Stimulated activated naive CD8-positive, alpha-beta T cell treated with anti-CD3 and anti-CD28 coated beads, Interleukin-15, Interleukin-2, amounts not matched to agents 100 ng/mL and 50 ng/mL, for 24 hours (primary cell): Measurements from ENCODE around the gene PPIL6.

Experiments used
- H3K27ac Mint-ChIP-seq: one replicate; pipeline ENCODE4 v1.8.0; 2021; ENCODE audit warnings: mild to moderate bottlenecking, mixed read lengths
- H3K27me3 Mint-ChIP-seq: one replicate; pipeline ENCODE4 v1.8.0; 2021; ENCODE audit warnings: mixed read lengths
- H3K36me3 Mint-ChIP-seq: one replicate; pipeline ENCODE4 v1.8.0; 2021; ENCODE audit warnings: low read depth, mixed read lengths
- H3K4me1 Mint-ChIP-seq: one replicate; pipeline ENCODE4 v1.8.0; 2021; ENCODE audit warnings: low read depth, mixed read lengths
- H3K4me3 Mint-ChIP-seq: one replicate; pipeline ENCODE4 v1.8.0; 2021; ENCODE audit warnings: mild to moderate bottlenecking, mixed read lengths
- H3K9me3 Mint-ChIP-seq: one replicate; pipeline ENCODE4 v1.8.0; 2021; ENCODE audit warnings: mixed read lengths

Gene PPIL6

DNA sequence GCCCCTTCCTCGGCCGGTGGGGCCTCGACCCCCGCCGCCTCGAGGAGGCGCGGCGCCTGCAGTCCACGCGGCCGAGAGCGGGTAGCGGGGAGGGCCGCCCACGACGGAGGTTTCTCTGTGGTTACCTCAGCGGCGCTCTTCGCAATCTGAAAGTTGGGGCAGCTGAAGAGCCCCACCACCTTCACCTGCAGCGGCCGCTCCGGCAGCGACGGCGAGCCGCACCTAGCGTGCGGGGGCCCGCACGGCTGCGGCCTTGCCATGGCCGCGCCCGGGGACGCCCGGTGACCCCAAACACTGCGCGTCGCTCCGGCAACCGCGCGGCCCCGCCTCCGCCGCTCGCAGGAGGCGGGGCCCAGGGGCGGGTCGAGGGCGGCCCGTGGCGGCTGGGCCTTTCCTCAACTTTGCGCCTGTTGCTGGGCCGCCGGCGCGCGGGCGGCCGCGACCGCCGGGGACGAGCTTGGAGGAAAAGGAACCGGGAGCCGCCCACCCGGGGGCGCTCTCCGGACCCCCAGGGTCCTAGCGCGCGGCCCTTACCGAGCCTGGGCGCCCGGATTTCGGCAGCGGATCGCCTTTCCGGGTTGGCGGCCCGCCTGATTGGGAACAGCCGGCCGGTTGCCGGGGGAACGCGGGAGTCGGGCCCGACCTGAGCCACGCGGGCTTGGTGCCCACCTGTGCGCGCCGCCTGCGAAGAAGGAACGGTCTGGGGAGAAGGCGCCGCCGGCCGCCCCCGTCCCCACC is at the start of gene PPIL6, which contains the start of gene SMPD2:
Gene PPIL6 (minus strand): TSS at position 298 of the 738 bp plus-strand sequence. CDS start 38 bp downstream, at position 260.
Gene SMPD2 (plus strand): TSS at position 394 of the 738 bp plus-strand sequence. CDS start 398 bp downstream, outside the sequence.
- Mint-ChIP-seq H3K27me3 (no peaks in the 10 kb centered on the region), H3K4me1 (peaks cover 28% of the 10 kb centered on the region), H3K9me3 (no peaks in the 10 kb centered on the region), H3K36me3 (peaks cover 21% of the 10 kb centered on the region), H3K27ac (peak within 1 kb of the TSS; percentile 82), H3K4me3 (peak within 1 kb of the TSS; percentile 93)

DNA sequence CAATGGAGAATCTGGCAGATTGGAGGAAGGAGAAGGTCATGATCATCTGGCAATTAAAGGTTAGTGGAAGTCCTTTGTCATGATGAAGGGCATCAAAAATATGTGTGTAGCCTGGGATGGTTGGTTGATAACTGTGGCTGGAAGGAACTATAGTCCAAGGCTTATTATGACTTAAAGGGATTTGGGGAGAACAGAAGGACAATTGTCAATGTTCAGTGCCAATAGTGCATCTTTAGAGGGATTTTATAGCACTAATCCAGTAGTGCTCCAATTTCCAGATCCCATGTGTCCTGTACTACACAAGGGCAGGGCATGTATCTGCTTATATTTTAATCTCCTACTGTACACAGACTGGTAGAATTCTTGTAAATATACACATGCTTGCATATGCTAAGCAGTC is 47.6 kb upstream of the PPIL6 start:
- Mint-ChIP-seq H3K4me3 (no peak overlapping the region), H3K4me1 (peaks cover 37% of the 10 kb centered on the region), H3K9me3 (no peaks in the 10 kb centered on the region), H3K36me3 (no peaks in the 10 kb centered on the region), H3K27me3 (no peaks in the 10 kb centered on the region), H3K27ac (no peak overlapping the region)

DNA sequence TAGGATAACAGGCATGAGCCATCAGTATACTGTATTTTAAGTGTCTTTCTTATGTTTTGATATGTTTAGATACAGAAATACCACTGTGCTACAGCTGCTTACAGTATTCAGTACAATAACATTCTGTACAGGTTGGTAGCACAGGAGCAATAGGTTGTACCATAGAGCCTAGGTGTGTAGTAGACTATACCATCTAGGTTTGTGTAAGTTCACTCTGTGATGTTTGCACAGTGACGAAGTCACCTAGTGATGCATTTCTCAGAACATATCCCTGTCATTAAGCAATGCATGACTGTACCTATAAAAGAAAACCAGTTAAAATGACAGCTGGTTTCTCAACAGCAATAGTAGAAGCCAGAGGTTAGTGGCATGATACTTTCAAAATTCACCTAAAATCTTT is 45.6 kb upstream of the PPIL6 start:
- H3K27ac Mint-ChIP-seq: no peak overlapping the region

DNA sequence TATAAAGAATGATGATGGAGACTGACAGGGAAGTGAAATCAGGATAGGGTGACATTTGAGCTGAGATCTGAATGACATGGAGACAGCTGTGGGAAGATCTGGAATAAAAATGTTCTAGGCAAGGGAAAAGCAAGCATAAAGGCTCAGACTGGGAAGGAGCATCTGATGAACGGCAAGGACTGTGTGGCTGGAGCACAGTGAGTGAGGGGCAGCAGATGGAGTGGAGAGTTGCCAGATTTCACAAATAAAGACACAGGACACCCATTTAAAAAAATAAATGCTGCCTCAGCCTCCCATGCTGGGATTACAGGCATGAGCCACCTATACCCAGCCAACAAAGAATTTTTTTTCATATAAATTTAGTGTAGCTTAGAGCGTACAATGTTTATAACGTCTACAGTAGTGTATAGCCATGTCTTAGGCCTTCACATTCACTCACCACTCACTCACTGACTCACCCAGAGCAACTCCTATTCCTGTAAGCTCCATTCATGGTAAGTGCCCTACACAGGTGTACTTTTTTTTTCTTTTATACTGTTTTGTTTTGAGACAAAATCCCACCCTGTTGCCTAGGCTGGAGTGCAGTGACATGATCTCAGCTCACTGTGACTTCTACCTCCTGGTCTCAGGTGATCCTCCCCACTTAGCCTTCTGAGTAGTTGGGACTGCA is 45.0 kb upstream of the PPIL6 start:
- no peak overlapping the region for H3K4me3 Mint-ChIP-seq

More for the DNA sequence above, 45.6 kb upstream of the PPIL6 start:
- Mint-ChIP-seq H3K9me3 (no peaks in the 10 kb centered on the region), H3K36me3 (peaks cover 11% of the 10 kb centered on the region), H3K27me3 (no peaks in the 10 kb centered on the region), H3K4me3 (no peak overlapping the region), H3K4me1 (peaks cover 38% of the 10 kb centered on the region)

GRCh38 chr6:109484122-109484521 is 43.7 kb upstream of the PPIL6 start:
- no peak overlapping the region for H3K27ac Mint-ChIP-seq
- H3K4me3 Mint-ChIP-seq: peak overlapping the region; percentile 76
- H3K9me3 Mint-ChIP-seq: no peaks in the 10 kb centered on the region
- no peaks in the 10 kb centered on the region for H3K27me3 Mint-ChIP-seq
- peaks cover 27% of the 10 kb centered on the region for H3K36me3 Mint-ChIP-seq
- H3K4me1 Mint-ChIP-seq: peaks cover 42% of the 10 kb centered on the region

More for the DNA sequence above, 45.0 kb upstream of the PPIL6 start:
- no peaks in the 10 kb centered on the region for H3K9me3 Mint-ChIP-seq
- H3K27me3 Mint-ChIP-seq: no peaks in the 10 kb centered on the region
- H3K4me1 Mint-ChIP-seq: peaks cover 38% of the 10 kb centered on the region
- peaks cover 16% of the 10 kb centered on the region for H3K36me3 Mint-ChIP-seq
- no peak overlapping the region for H3K27ac Mint-ChIP-seq

DNA sequence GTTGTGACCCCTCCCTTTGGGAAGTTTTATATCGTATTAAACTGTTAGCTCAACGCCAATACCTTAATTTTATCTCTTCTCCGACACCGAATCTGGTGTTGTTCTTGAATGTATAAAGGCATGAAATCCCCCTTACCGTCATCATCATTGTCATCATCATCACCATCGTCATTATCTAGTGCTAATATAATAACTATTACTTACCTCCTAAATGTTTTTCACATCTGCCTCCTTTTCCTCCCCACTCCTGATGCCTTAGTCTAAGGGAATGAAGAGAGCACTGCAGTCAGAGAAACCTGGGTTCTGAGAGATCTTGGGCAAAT is 43.3 kb upstream of the PPIL6 start:
- Mint-ChIP-seq H3K27me3 (no peaks in the 10 kb centered on the region), H3K4me1 (peaks cover 46% of the 10 kb centered on the region), H3K36me3 (peaks cover 31% of the 10 kb centered on the region), H3K9me3 (no peaks in the 10 kb centered on the region), H3K4me3 (peak overlapping the region; percentile 76), H3K27ac (peak overlapping the region; percentile 9)

DNA sequence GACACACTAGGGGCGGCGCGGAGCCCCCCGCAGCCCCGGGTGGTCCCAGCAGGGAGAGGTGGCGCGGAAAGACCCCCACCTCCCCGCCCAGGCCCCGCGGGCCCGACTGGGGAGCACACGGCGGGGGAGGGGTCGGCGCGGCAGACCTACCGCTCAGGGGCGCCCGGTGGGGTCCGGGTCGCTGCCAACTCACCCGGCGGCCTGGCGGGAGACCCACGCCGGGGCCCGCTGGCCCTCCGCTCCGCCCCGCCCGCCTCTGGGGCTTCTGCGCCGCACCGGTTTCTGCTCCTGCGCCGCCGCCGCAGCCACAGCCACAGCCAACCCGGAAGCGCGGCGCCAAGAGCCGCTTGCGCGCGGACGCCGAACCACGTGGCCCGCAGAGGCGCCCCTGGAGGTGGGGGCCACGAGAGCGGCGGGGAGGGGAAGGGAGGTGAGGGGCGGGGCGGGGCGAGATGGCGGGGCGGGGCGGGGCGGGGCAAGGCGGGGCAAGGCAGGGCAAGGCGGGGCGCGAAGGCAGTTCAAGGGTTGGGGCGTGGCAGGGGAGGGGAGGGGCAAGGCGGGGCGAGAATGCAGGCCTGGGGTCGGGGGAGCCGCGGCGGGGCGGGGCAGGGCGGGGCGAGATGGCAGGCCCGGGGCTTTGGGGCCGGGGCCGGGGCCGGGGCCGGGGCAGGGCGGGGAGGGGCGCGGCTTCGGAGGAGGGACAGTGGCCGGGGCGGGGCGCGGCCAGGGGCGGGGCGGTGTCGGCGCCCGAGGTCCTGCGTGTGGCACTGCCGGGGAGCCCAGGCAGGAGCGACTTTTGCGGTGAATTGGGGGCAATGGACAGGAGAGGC is 42.7 kb upstream of the PPIL6 start, which contains the start of gene ZBTB24:
Gene ZBTB24 (minus strand): TSS at position 315 of the 830 bp plus-strand sequence. CDS start 1,193 bp downstream, outside the sequence.
- no peaks in the 10 kb centered on the region for H3K27me3 Mint-ChIP-seq
- H3K4me3 Mint-ChIP-seq: peak within 1 kb of the TSS; percentile 99
- H3K36me3 Mint-ChIP-seq: peaks cover 37% of the 10 kb centered on the region
- peak within 1 kb of the TSS; percentile 93 for H3K27ac Mint-ChIP-seq
- H3K9me3 Mint-ChIP-seq: no peaks in the 10 kb centered on the region
- H3K4me1 Mint-ChIP-seq: peaks cover 52% of the 10 kb centered on the region

- no peaks in the 10 kb centered on the region for H3K27me3 Mint-ChIP-seq
- H3K9me3 Mint-ChIP-seq: no peaks in the 10 kb centered on the region
- peak overlapping the region; percentile 99 for H3K4me3 Mint-ChIP-seq
- H3K4me1 Mint-ChIP-seq: peaks cover 71% of the 10 kb centered on the region
- H3K36me3 Mint-ChIP-seq: peaks cover 54% of the 10 kb centered on the region
- peak overlapping the region; percentile 16 for H3K27ac Mint-ChIP-seq
These were observed 40.6 kb upstream of the PPIL6 start for GRCh38 chr6:109480993-109481480.

GRCh38 chr6:109478841-109479624 is 38.6 kb upstream of the PPIL6 start:
- Mint-ChIP-seq H3K27me3 (no peaks in the 10 kb centered on the region), H3K4me1 (peaks cover 78% of the 10 kb centered on the region), H3K36me3 (peaks cover 71% of the 10 kb centered on the region), H3K27ac (peak overlapping the region; percentile 85), H3K4me3 (peak overlapping the region; percentile 99), H3K9me3 (no peaks in the 10 kb centered on the region)

GRCh38 chr6:109478222-109478805 is 37.9 kb upstream of the PPIL6 start:
- peaks cover 78% of the 10 kb centered on the region for H3K36me3 Mint-ChIP-seq
- H3K9me3 Mint-ChIP-seq: no peaks in the 10 kb centered on the region
- no peaks in the 10 kb centered on the region for H3K27me3 Mint-ChIP-seq
- H3K27ac Mint-ChIP-seq: peak overlapping the region; percentile 85
- peaks cover 78% of the 10 kb centered on the region for H3K4me1 Mint-ChIP-seq
- peak overlapping the region; percentile 99 for H3K4me3 Mint-ChIP-seq

DNA sequence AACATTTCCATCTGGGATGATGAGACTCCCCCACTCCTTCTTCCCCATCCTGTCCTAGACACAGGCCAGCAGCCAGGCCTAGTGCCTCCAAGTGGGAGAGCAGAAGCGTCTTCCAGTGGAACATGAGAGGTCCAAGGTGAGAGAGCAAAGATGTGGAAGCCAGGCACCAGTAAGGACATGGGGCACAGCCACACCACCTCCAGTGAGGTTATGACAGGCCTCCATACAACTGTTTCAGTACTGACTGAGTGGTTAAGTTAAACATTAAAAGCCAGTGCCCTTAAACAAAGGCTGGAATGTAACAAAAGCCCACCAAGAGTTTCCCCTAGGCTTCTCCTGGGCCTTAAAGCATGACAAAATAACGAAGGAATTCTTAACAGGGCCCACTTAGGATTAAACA is 37.3 kb upstream of the PPIL6 start:
- Mint-ChIP-seq H3K4me1 (peaks cover 84% of the 10 kb centered on the region), H3K27me3 (no peaks in the 10 kb centered on the region), H3K27ac (peak overlapping the region; percentile 85), H3K9me3 (no peaks in the 10 kb centered on the region), H3K36me3 (peaks cover 84% of the 10 kb centered on the region), H3K4me3 (peak overlapping the region; percentile 99)

- H3K4me3 Mint-ChIP-seq: peak overlapping the region; percentile 99
- peak overlapping the region; percentile 85 for H3K27ac Mint-ChIP-seq
- no peaks in the 10 kb centered on the region for H3K9me3 Mint-ChIP-seq
- H3K36me3 Mint-ChIP-seq: peaks cover 89% of the 10 kb centered on the region
- H3K4me1 Mint-ChIP-seq: peaks cover 89% of the 10 kb centered on the region
- H3K27me3 Mint-ChIP-seq: no peaks in the 10 kb centered on the region
These were observed 36.8 kb upstream of the PPIL6 start for GRCh38 chr6:109477184-109477583.

DNA sequence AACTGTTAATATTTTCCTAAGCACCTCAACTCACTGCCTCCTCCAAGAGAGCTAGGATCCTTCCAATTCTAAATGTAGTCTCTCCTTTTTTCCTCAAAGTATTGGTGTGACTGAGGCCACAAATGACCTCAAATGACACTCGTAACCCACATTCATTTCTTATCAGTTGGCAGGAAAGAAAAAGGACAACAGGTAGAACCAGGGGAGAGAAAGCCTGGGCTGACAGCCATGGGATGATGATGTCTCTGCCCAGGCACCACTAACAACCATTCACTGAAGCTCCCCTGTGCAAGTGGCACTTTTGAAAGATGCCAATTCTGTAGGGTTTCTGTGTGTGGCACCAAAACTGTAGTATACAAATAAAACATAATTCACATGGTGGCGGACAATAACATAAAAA is 35.2 kb upstream of the PPIL6 start:
- peaks cover 90% of the 10 kb centered on the region for H3K36me3 Mint-ChIP-seq
- H3K4me3 Mint-ChIP-seq: no peak overlapping the region
- peak overlapping the region; percentile 12 for H3K27ac Mint-ChIP-seq
- H3K27me3 Mint-ChIP-seq: no peaks in the 10 kb centered on the region
- no peaks in the 10 kb centered on the region for H3K9me3 Mint-ChIP-seq
- H3K4me1 Mint-ChIP-seq: peaks cover 89% of the 10 kb centered on the region

DNA sequence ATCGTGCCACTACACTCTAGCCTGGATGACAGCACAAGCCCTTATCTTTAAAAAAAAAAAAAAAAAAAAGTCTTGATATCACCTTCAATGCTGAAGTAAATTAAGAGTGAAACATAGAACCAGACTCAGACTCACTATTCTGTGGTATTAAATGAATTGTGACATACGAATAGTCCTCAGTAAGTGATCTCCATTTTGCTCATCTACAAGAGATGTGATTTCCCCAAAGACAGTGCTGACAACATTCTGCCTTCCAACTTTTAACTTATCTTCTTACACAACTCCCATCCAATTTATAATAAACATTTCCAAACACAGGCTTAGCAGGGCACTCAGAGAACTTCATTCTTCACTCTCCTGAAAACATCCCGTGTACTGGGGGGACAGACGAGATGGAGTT is 34.6 kb upstream of the PPIL6 start:
- H3K4me1 Mint-ChIP-seq: peaks cover 90% of the 10 kb centered on the region
- no peak overlapping the region for H3K4me3 Mint-ChIP-seq
- no peaks in the 10 kb centered on the region for H3K27me3 Mint-ChIP-seq
- H3K9me3 Mint-ChIP-seq: no peaks in the 10 kb centered on the region
- peaks cover 89% of the 10 kb centered on the region for H3K36me3 Mint-ChIP-seq
- peak overlapping the region; percentile 27 for H3K27ac Mint-ChIP-seq
